ENCODE results near the gene BMPR1A. TPM values are rescaled to one million over a fixed set of nuclear protein-coding genes. Genes with fewer than 3 reads are reported as not detected.
"Not testable (repeated sequence)": the region's sequence is repeated elsewhere in the genome, so short reads cannot be mapped to it uniquely, and the experiment has no call there.

Gene BMPR1A
- total RNA-seq, 1 experiment from 2014 or later, result 24.3 TPM

GRCh38 chr10:86937502-86938154 is 181.2 kb downstream of the BMPR1A start:
- Histone ChIP-seq H3F3A (ENCODE audit: insufficient read depth, low read depth) (peaks cover 4% of the 10 kb centered on the region; the same call in 1 of the 2 replicates), H3K4me3 (no peak overlapping the region), H4K20me1 (ENCODE audit: insufficient read depth) (no peaks in the 10 kb centered on the region), H3K4me2 (no peak overlapping the region), H3K27ac (no peak overlapping the region), H3K9me3 (ENCODE audit: insufficient read depth, low read depth) (no peaks in the 10 kb centered on the region), H2AFZ (no peak overlapping the region), H3K27me3 (ENCODE audit: insufficient read depth, low read depth) (no peaks in the 10 kb centered on the region), H3K36me3 (ENCODE audit: low read depth) (no peaks in the 10 kb centered on the region), H3K9me2 (ENCODE audit: insufficient read depth) (no peaks in the 10 kb centered on the region), H3K79me2 (ENCODE audit: low read depth) (no peaks in the 10 kb centered on the region), H3K4me1 (replicated peaks; ENCODE audit: insufficient read depth) (peaks cover 8% of the 10 kb centered on the region; the same call in 1 of the 2 replicates)
- no peak for DNase-seq
- BruUV-seq (replicated peaks), result no TSS peak
- TF ChIP-seq, protein P1, sequence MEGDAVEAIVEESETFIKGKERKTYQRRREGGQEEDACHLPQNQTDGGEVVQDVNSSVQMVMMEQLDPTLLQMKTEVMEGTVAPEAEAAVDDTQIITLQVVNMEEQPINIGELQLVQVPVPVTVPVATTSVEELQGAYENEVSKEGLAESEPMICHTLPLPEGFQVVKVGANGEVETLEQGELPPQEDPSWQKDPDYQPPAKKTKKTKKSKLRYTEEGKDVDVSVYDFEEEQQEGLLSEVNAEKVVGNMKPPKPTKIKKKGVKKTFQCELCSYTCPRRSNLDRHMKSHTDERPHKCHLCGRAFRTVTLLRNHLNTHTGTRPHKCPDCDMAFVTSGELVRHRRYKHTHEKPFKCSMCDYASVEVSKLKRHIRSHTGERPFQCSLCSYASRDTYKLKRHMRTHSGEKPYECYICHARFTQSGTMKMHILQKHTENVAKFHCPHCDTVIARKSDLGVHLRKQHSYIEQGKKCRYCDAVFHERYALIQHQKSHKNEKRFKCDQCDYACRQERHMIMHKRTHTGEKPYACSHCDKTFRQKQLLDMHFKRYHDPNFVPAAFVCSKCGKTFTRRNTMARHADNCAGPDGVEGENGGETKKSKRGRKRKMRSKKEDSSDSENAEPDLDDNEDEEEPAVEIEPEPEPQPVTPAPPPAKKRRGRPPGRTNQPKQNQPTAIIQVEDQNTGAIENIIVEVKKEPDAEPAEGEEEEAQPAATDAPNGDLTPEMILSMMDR (conservative IDR thresholded peaks at IDR 0.05), result no peak
- no peak for TF ChIP-seq EZH2 (IDR thresholded peaks at IDR 0.05; ENCODE audit: low read depth)
- POLR2A ChIA-PET (ENCODE audit: unreplicated experiment), result no interaction called here
- intact Hi-C loops (cut with micrococcal nuclease; ENCODE audit: unreplicated experiment), result loop anchor here (2.0 kb wide), 1 partner anchor 249 kb away; no protein-coding TSS in a partner anchor
- CTCF ChIA-PET, result interaction anchor here (0.6 to 1.0 kb wide), 2 partner anchors 22 to 409 kb away, joined by 3 read pairs; no protein-coding TSS in a partner anchor

DNA sequence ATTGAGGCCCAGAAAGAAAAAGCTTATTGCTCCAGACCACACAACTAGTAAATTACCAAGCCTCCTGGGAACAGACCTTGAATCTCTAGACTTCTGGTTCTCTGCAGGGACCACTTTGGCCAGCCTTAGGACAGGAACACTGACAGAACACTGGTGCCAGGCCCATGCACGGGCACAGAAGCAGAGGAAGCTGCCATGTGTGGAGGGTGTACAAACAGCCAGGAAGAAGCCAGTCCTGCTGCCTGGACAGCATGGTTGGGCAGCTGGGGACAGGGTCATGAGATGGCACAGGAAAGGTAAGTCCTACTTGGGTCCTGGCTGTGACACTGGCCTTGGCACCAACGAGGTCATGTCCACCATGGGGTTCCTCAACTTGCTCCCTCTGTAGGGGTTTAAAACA is 181.8 kb downstream of the BMPR1A start:
- Histone ChIP-seq H3K4me1 (replicated peaks; ENCODE audit: insufficient read depth) (peaks cover 8% of the 10 kb centered on the region; the same call in 1 of the 2 replicates), H2AFZ (no peak overlapping the region), H3K9me2 (ENCODE audit: insufficient read depth) (no peaks in the 10 kb centered on the region), H4K20me1 (ENCODE audit: insufficient read depth) (no peaks in the 10 kb centered on the region), H3K79me2 (ENCODE audit: low read depth) (no peaks in the 10 kb centered on the region), H3K4me2 (no peak overlapping the region), H3K27me3 (ENCODE audit: insufficient read depth, low read depth) (no peaks in the 10 kb centered on the region), H3F3A (ENCODE audit: insufficient read depth, low read depth) (peaks cover 4% of the 10 kb centered on the region; the same call in 1 of the 2 replicates), H3K4me3 (no peak overlapping the region), H3K9me3 (ENCODE audit: insufficient read depth, low read depth) (no peaks in the 10 kb centered on the region), H3K27ac (no peak overlapping the region), H3K36me3 (ENCODE audit: low read depth) (no peaks in the 10 kb centered on the region)
- no peak for DNase-seq
- no TSS peak for BruUV-seq (replicated peaks)
- TF ChIP-seq, protein P1 (conservative IDR thresholded peaks at IDR 0.05), result no peak
- no peak for TF ChIP-seq EZH2 (IDR thresholded peaks at IDR 0.05; ENCODE audit: low read depth)
- intact Hi-C loops (cut with micrococcal nuclease; ENCODE audit: unreplicated experiment), result loop anchor here (2.0 kb wide), 1 partner anchor 249 kb away; no protein-coding TSS in a partner anchor
- ChIA-PET CTCF (interaction anchor here (1.0 kb wide), 1 partner anchor 22 kb away, joined by 3 read pairs; no protein-coding TSS in a partner anchor), POLR2A (ENCODE audit: unreplicated experiment) (no interaction called here)

GRCh38 chr10:86940076-86940475 is 183.7 kb downstream of the BMPR1A start:
- H4K20me1 ChIP-seq (ENCODE audit: insufficient read depth); DNase-seq; intact Hi-C loops (cut with micrococcal nuclease; ENCODE audit: unreplicated experiment); H3K27ac ChIP-seq; H3F3A ChIP-seq (ENCODE audit: insufficient read depth, low read depth); H3K79me2 ChIP-seq (ENCODE audit: low read depth); H2AFZ ChIP-seq; H3K27me3 ChIP-seq (ENCODE audit: insufficient read depth, low read depth); H3K4me2 ChIP-seq; H3K9me3 ChIP-seq (ENCODE audit: insufficient read depth, low read depth); H3K36me3 ChIP-seq (ENCODE audit: low read depth); BruUV-seq (replicated peaks); H3K4me3 ChIP-seq; H3K9me2 ChIP-seq (ENCODE audit: insufficient read depth): not testable (repeated sequence)
- CTCF ChIA-PET, result interaction anchor here (0.5 to 0.6 kb wide), 2 partner anchors 30 to 336 kb away, joined by 3 to 4 read pairs; no protein-coding TSS in a partner anchor
- H3K4me1 ChIP-seq (replicated peaks; ENCODE audit: insufficient read depth), result peaks cover 13% of the 10 kb centered on the region
- POLR2A ChIA-PET (ENCODE audit: unreplicated experiment), result interaction anchor here (0.6 to 0.7 kb wide), 2 partner anchors 30 to 228 kb away, joined by 4 to 16 read pairs; no protein-coding TSS in a partner anchor

Data from PC-9 (cell line).